Ovary (tissue), 3 donors: ENCODE measurements around the gene HLA-DPB1.

Experiments used
- CTCF ChIP-seq, 3 donors: fragments of 450-650 bp in 2 of 3; fragments of 200-600 bp in 1 of 3; IDR thresholded peaks; one replicate each; pipeline versions ENCODE4 v1.5.1 to v1.8.0; 2016 to 2022; ENCODE audit warnings: antibody characterized with exemption in 3 of 3, mild to moderate bottlenecking in 1 of 3
- EP300 ChIP-seq: sonication (generic); formaldehyde crosslinking; IDR thresholded peaks from one replicate; pipeline ENCODE4 v1.6.1; 2017; ENCODE audit warnings: antibody characterized with exemption
- donor health status: DM: no; HTN: no; CAD: no.

- no peak for TF ChIP-seq CTCF (IDR thresholded peaks at IDR 0.05)
- no peak for TF ChIP-seq EP300
These were observed 12.6 kb downstream of the HLA-DPB1 start for GRCh38 chr6:33088258-33088930.
